ENCODE measurements around the gene HEXIM2. TPM values are rescaled to one million over a fixed set of nuclear protein-coding genes. Genes with fewer than 3 reads are reported as not detected.

HEXIM2 gene
- total and polyA plus RNA-seq, 2 experiments from 2014 or later = 17.6 to 22.3 TPM

DNA sequence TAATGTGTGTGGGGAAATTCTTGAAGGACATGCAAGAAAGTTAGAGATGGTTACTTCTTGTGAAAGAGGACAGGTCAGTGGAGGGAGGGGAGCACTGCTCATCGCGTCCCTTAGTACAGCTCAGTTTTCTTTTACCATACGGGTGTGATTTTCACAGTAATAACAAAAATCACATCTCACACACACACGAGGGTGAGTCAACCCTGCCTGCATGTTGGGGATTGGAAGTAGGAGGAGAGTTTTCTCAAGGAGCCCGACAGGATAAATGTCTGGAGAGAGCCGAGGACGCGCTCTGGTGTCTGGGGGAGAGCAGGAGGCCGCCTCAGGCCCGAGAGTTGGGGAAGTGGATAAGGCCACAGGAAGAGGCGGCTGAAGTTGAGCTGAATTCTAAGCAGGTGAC, 45.8 kb upstream of the HEXIM2 start:
- DNase-seq (ENCODE audit: low read depth in 1 of 2, low spot score in 1 of 2) = no peak
- no peaks in the 10 kb centered on the region for H3K4me1 ChIP-seq (ENCODE audit: low read depth)
- H3K9me3 ChIP-seq (ENCODE audit: low read depth) = no peaks in the 10 kb centered on the region
- TF ChIP-seq, protein P1, sequence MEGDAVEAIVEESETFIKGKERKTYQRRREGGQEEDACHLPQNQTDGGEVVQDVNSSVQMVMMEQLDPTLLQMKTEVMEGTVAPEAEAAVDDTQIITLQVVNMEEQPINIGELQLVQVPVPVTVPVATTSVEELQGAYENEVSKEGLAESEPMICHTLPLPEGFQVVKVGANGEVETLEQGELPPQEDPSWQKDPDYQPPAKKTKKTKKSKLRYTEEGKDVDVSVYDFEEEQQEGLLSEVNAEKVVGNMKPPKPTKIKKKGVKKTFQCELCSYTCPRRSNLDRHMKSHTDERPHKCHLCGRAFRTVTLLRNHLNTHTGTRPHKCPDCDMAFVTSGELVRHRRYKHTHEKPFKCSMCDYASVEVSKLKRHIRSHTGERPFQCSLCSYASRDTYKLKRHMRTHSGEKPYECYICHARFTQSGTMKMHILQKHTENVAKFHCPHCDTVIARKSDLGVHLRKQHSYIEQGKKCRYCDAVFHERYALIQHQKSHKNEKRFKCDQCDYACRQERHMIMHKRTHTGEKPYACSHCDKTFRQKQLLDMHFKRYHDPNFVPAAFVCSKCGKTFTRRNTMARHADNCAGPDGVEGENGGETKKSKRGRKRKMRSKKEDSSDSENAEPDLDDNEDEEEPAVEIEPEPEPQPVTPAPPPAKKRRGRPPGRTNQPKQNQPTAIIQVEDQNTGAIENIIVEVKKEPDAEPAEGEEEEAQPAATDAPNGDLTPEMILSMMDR (IDR thresholded peaks at IDR 0.05; ENCODE audit: low read depth, low read length) = no peak
- no peaks in the 10 kb centered on the region for H3K36me3 ChIP-seq
- no peaks in the 10 kb centered on the region for H3K27me3 ChIP-seq
- H3K27ac ChIP-seq = no peak overlapping the region
- H3K4me3 ChIP-seq = no peak overlapping the region

DNA sequence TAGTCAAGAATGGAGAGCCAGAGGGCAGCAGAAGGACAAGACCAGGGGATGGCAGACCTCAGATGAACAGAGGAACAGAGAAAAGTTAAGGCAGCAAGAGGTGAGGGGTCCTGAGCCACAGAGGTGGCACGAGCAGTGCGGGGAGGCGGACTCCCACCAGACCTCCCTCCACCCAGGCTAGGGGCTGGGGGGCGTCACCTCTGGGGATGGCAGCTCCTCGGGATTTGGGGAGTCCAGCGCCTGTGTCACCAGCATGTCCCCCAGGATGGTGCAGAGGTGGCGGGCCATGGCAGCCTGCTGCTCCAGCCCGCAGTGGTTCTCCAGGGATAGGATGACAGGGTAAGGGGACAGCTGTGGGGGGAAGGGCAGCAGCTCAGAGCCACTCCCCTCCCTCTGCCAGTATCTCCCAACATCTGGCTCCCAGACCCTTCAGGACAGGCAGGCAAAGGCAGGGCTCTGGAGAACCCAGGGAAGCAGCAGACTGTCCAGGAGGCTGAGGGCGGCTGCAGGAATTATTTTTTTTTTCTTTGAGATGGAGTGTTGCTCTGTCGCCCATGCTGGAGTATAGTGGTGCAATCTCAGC, 45.1 kb upstream of the HEXIM2 start:
- Histone ChIP-seq H3K27ac (no peak overlapping the region), H3K36me3 (no peaks in the 10 kb centered on the region), H3K27me3 (no peaks in the 10 kb centered on the region), H3K9me3 (ENCODE audit: low read depth) (no peaks in the 10 kb centered on the region), H3K4me3 (no peak overlapping the region), H3K4me1 (ENCODE audit: low read depth) (no peaks in the 10 kb centered on the region)
- TF ChIP-seq, protein P1 (IDR thresholded peaks at IDR 0.05; ENCODE audit: low read depth, low read length) = no peak
- DNase-seq (ENCODE audit: low read depth in 1 of 2, low spot score in 1 of 2) = no peak

- no peaks in the 10 kb centered on the region for H3K36me3 ChIP-seq
- DNase-seq (ENCODE audit: low read depth in 1 of 2, low spot score in 1 of 2) = no peak
- H3K4me3 ChIP-seq = no peak overlapping the region
- H3K27ac ChIP-seq = no peak overlapping the region
- no peaks in the 10 kb centered on the region for H3K27me3 ChIP-seq
- H3K9me3 ChIP-seq (ENCODE audit: low read depth) = no peaks in the 10 kb centered on the region
- TF ChIP-seq, protein P1 (IDR thresholded peaks at IDR 0.05; ENCODE audit: low read depth, low read length) = no peak
- H3K4me1 ChIP-seq (ENCODE audit: low read depth) = no peaks in the 10 kb centered on the region
Measured at GRCh38 chr17:45117334-45117733, 44.3 kb upstream of the HEXIM2 start.

DNA sequence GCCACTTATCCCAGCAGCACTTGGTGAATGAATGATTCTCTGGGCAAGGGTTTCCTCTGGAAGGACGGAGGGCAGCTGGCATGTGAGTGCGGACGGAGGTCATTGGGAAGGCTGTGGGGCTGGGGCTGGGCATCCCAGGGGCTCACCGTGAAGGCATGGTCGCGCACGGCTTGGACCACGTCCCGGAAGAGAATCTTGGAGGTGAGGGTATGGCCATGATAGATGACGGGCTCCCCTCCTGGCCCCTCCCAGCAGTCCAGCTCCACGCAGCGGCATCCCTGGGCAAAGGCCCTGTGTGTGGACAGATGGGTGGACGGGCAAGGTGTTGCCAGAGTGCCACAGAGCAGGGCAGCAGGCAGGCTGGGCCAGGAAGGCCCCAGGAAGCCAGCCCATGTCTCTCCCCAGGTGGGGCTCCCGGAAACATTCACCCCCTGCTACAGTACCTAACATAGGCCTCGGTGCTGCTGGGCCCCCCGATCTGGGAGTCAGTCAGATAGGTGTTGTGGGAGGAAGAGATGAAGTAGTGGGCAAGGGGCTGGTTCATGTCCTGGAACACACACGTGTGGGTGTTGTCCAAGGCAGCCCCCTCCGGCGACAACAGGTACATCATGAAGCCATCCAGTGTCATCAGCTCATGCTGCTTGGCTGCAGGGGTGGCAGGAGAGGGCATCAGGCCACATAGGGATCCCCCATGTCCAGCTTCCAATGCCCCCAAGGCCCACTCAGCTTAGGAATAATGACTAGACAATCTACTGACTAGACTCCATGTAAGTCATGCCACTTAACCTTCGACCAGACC, 43.6 kb upstream of the HEXIM2 start:
- no peak overlapping the region for H3K4me3 ChIP-seq
- no peak overlapping the region for H3K27ac ChIP-seq
- TF ChIP-seq, protein P1 (IDR thresholded peaks at IDR 0.05; ENCODE audit: low read depth, low read length) = no peak
- H3K27me3 ChIP-seq = no peaks in the 10 kb centered on the region
- H3K9me3 ChIP-seq (ENCODE audit: low read depth) = no peaks in the 10 kb centered on the region
- no peak for DNase-seq (ENCODE audit: low read depth in 1 of 2, low spot score in 1 of 2)
- H3K36me3 ChIP-seq = no peaks in the 10 kb centered on the region
- no peaks in the 10 kb centered on the region for H3K4me1 ChIP-seq (ENCODE audit: low read depth)

GRCh38 chr17:45118691-45119090, 43.0 kb upstream of the HEXIM2 start:
- TF ChIP-seq, protein P1 (IDR thresholded peaks at IDR 0.05; ENCODE audit: low read depth, low read length) = no peak
- DNase-seq (ENCODE audit: low read depth in 1 of 2, low spot score in 1 of 2) = no peak
- no peaks in the 10 kb centered on the region for H3K4me1 ChIP-seq (ENCODE audit: low read depth)
- no peaks in the 10 kb centered on the region for H3K27me3 ChIP-seq
- H3K36me3 ChIP-seq = no peaks in the 10 kb centered on the region
- H3K4me3 ChIP-seq = no peak overlapping the region
- no peak overlapping the region for H3K27ac ChIP-seq
- no peaks in the 10 kb centered on the region for H3K9me3 ChIP-seq (ENCODE audit: low read depth)

Measured in cardiac muscle cell (in vitro differentiated cells and primary cell).